GM19328 (cell line): ENCODE data around the gene AIG1.
"Not testable (repeated sequence)": the region's sequence is repeated elsewhere in the genome, so short reads cannot be mapped to it uniquely, and the experiment has no call there.

Experiments
- ATAC-seq: cut with Tn5 transposase; IDR thresholded peaks from one replicate; pipeline ENCODE4 v1.9.1; 2021; ENCODE audit warnings: mild to moderate bottlenecking, moderate library complexity; ENCODE audit not compliant: unreplicated experiment

AIG1 gene

DNA sequence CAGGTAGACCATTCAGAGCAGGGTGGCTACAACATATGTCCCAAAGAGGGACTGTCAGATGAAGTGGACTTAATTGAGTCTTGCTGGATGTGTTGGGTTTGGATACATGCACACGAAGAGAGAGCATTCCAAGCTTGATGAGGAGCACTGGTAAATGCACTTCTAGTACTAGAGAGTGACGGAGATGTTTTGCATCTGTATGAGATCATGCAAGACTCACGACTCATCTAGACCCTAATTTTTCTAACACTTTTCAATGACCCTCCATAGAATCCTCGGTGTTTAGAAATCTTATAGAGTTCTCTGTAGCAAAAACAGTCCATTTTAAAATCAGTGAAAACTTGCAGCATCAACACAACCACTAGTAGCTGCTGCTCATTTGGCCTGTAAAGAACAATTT is 4.8 kb upstream of the AIG1 start:
- no peak for ATAC-seq

- no peak for ATAC-seq
These were observed 1.7 kb upstream of the AIG1 start for GRCh38 chr6:143058987-143059386.

- no peak for ATAC-seq
These were observed 881 bp upstream of the AIG1 start for GRCh38 chr6:143059663-143060353.

DNA sequence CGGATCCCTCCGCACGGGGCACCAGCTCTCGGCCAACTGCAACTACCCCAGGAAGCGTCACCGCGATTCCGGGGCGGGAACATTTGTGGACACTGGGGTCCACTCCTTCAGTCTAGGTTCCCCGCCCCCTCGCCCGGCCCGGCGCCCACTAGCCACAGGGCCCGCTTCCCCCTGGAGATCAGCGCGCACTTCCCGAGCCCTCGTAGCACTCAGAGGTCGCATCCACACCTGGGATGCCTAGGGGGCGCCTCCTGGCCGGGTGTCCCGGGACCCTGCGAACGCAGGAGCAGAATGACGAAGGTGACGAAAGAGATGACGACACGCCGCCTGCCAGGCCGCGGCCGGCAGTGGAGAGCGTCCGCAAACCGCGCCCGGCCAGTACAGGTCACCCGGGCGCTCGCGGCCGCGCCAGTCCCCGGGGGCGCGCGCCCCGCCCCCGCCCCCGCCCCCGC is 309 bp upstream of the AIG1 start:
- peak; percentile 57 for ATAC-seq

DNA sequence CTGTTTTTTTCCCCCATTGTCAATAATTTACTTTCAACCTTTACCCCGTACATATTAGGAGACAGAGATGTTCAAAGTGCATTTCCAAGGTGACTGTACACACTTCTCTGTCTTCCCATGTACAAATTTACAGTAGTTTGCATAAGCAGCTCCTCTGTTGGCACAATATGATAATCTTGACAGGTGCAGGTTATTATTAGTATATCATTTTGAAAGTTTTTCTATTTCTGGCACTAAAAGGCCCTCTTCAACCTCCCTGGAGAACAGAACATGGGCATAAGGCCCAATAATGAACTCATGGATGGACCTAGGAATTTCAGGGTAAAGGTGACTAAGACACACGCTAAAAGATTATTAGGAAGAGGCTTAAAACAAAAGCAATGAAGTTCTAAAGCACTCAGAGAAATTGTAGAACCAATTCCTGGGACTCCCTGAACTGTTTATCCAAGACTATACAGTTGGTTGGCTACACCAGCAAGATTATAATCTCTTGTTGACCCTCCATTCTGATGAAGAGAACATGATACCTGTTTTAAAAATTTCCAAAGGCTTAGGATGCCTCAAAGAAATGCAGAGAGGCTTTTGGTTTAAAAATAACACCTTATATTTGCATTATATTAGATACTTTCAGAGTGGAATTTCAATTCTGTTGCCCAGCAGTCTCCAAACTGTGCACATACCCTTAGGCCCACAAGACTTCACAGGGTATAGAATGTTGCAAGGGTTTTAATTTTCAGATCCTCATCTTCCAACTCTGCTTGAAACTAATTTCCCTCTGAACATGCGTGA is 1.1 kb downstream of the AIG1 start:
- ATAC-seq = no peak

- ATAC-seq = no peak
These were observed 1.9 kb downstream of the AIG1 start for GRCh38 chr6:143062551-143062950.

DNA sequence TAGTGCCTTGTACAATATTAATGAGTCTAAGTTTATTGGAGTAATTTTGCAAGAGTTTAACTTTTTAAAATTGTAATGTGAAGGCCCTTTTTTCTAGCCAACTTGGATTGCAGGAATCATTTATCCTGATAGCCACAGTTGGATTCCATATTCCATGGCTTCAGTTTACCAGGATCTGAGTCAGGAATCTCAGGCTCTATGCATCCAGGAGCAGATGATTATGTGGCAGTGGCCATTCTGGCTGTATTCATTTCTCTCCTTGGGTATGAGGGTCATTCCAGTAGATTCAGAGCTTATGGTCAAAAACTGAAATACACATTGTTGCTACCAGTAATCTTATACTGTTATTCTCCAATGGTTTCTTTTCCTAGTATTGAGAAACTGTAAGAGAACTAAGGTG is 2.9 kb downstream of the AIG1 start:
- ATAC-seq = no peak

- ATAC-seq = no peak
These were observed 3.6 kb downstream of the AIG1 start for GRCh38 chr6:143064271-143064670.

- no peak for ATAC-seq
These were observed 4.4 kb downstream of the AIG1 start for GRCh38 chr6:143064951-143065683.

- ATAC-seq = no peak
These were observed 7.3 kb downstream of the AIG1 start for GRCh38 chr6:143068001-143068400.

GRCh38 chr6:143074101-143074500 is 13.4 kb downstream of the AIG1 start:
- no peak for ATAC-seq

DNA sequence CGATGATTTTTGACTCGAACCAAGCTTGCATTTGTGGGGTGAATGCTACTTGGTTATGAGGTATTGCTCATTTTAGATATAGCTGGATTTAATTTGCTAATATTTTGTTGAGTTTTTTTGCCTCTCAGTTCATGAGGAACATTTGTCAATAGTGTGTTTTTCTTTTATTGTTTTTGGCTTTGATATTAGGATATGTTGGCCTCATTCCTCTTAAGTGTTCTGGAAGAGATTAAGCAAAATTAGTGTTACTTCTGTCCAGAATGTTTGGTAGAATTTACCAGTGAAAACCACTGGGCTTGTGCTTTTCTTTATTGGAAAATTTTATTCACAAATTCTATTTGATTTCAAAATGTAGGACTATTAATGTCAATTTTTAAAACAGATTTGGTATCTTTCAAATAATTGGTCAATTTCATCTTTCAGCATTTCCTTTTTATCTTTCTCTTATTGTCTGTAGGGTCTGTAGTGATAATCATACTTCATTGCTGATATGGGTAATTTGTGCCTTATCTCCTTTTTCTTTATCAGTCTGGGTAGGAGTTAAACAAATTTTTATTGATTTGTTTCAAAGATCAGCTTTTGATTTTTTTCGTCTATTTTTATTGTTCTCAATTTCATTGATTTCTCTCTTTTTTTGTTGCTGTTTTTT is 14.1 kb downstream of the AIG1 start:
- ATAC-seq = no peak

DNA sequence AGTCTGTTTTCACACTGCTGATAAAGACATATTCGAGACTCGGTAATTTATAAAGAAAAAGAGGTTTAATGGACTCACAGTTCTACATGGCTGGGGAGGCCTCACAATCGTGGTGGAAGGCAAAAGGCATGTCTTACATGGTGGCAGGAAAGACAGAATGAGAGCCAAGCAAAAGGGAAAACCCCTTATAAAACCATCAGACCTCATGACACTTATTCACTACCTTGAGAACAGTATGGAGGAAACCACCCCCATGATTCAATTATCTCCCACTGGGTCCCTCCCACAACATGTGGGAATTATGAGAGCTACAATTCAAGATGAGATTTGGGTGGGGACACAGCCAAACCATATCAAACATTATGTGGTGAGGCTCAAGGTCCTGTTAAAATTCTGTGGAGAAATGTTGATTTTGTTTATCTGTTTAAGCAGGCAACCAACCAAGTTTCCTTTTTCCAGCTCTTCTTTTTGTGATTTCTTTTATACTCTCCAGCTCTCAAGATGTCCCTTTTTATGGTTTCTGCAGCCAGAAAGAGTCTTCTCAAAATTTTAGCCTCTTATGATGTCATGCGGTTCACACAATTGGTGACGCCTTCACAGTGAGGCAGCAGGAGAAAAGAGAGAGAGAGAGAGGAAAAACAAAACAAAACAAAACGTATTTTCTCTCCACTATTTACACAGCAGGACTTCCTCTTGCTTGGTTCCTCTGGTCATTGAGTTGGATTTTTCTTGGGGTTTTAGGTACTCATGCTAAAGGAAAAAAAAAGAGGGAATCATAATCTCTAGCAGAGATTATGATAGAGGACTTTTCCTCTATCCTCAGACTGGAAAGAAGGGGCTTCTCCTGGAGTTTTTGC is 18.0 kb downstream of the AIG1 start:
- ATAC-seq = no peak

DNA sequence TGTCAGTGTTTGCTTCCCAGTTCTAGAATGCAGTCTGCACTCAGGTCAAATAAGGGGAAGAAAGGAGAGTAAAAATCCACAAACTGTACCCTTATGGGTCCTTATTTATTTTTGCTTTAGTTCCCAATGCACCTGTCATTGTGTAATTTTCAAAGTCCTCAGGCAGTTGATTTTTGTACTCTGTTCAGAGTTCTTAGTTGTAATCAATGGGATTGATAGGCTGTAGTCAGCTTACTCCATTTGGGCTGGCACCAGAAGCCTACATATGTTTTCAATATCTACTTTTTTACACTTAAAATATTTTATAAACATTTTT is 18.6 kb downstream of the AIG1 start:
- no peak for ATAC-seq

GRCh38 chr6:143082274-143082673 is 21.6 kb downstream of the AIG1 start:
- not testable (repeated sequence) for ATAC-seq

GRCh38 chr6:143084019-143084418 is 23.3 kb downstream of the AIG1 start:
- not testable (repeated sequence) for ATAC-seq

GRCh38 chr6:143087335-143087734 is 26.6 kb downstream of the AIG1 start:
- not testable (repeated sequence) for ATAC-seq

DNA sequence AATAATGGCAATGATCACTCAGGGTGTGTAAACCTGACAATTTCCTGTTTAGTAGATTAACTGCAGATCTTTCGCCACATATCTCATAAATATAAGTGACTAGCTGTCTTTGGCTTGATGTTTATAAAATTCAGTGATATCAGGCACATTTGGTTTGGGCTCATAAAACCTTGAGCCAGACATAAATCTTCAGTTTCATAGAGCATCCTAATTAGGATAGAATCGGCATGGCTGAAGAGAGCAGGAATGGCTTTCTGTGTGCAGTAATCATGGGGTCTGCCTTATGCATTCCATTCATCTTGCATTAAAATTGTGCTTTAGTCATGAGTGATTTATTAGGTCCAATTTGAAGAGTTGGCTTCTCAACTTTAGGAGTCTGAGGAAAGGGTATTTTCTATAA is 27.2 kb downstream of the AIG1 start:
- no peak for ATAC-seq

DNA sequence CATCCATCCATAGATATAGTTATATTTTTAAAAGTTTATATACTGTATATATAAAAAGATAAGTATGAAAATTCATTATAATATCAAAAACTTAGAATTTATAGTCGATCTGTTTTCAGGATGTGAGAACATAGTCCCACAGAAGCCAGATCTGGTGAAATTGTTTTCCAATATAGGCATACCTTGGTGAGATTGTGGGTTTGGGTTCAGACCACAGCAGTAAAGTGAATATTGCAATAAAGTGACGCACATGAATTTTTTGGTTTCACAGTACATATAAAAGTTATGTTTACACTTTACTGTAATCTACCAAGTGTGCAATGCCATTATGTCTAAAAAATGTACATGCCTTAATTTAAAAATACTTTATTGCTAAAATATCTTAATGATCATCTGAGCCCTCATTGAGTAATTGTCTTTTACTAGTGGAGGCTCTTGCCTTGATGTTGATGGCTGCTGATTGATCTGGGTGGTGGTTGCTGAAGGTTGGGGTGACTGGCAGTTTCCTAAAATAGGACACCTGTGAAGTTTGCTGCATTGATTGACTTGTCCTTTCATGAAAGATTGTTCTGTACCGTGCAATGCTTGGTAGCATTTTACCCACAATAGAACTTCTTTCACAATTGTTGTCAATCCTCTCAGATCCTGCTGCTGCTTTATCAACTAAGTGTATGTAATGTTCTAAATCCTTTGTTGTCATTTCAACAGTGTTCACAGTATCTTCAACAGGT is 29.8 kb downstream of the AIG1 start:
- ATAC-seq = no peak

DNA sequence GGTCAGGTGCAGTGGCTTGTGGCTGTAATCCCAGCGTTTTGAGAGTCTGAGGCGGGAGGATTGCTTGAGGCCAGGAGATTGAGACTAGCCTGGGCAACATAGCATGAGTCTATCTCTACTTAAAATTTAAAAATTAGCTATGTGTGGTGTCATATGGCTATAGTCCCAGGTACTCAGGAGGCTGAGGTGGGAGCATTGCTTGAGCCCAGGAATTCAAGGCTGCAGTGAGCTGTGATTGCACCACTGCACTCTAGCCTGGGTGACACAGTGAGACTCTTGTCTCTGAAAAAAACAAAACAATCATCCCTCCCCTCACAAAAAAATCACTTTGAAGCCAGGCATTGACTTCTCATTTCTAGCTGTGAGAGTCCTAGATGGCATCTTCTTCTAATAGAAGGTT is 32.1 kb downstream of the AIG1 start:
- ATAC-seq = no peak
